ENCODE results near the gene TMEM204. TPM values are rescaled to one million over a fixed set of nuclear protein-coding genes. Genes with fewer than 3 reads are reported as not detected.

Gene TMEM204
- polyA plus RNA-seq, 1 donor from 2014 or later: not detected

GRCh38 chr16:1526608-1527555 lies 6.6 kb upstream of the TMEM204 start:
- no peak overlapping the region for H2AFZ ChIP-seq (ENCODE audit: low read depth, low read length)
- H3K36me3 ChIP-seq (ENCODE audit: insufficient read depth, low read length): no peaks in the 10 kb centered on the region
- no peaks in the 10 kb centered on the region for H3K9me2 ChIP-seq (ENCODE audit: insufficient read depth, low read length)
- H3F3A ChIP-seq (ENCODE audit: insufficient read depth, low read length, poor library complexity, severe bottlenecking): no peaks in the 10 kb centered on the region
- no peak overlapping the region for H3K9ac ChIP-seq (ENCODE audit: low read length)
- no peak overlapping the region for H3K4me2 ChIP-seq (ENCODE audit: low read length)
- no peaks in the 10 kb centered on the region for H3K9me3 ChIP-seq (ENCODE audit: low read length)
- TF ChIP-seq EP300 (conservative IDR thresholded peaks at IDR 0.05; ENCODE audit: poor library complexity, severe bottlenecking) (no peak), CTCF (IDR thresholded peaks at IDR 0.05; ENCODE audit: poor library complexity, severe bottlenecking) (no peak), TAF1 (IDR thresholded peaks at IDR 0.05; ENCODE audit: low read depth) (no peak), REST (IDR thresholded peaks at IDR 0.05; ENCODE audit: borderline replicate concordance) (no peak), EZH2 (IDR thresholded peaks at IDR 0.05; ENCODE audit: borderline replicate concordance, insufficient read depth, low read length, poor library complexity, severe bottlenecking) (no peak), SMC3 (conservative IDR thresholded peaks at IDR 0.05; ENCODE audit: poor library complexity) (no peak), RAD21 (conservative IDR thresholded peaks at IDR 0.05) (no peak), POLR2AphosphoS5 (IDR thresholded peaks at IDR 0.05) (no peak), MXI1 (conservative IDR thresholded peaks at IDR 0.05; ENCODE audit: poor library complexity, severe bottlenecking) (no peak)
- no peaks in the 10 kb centered on the region for H3K27me3 ChIP-seq (ENCODE audit: insufficient read depth, low read depth, low read length)
- H3K4me3 ChIP-seq (ENCODE audit: low read length): no peak overlapping the region
- no peaks in the 10 kb centered on the region for H3K79me2 ChIP-seq (replicated peaks; ENCODE audit: insufficient read depth, low read length)
- H4K20me1 ChIP-seq (ENCODE audit: insufficient read depth): no peaks in the 10 kb centered on the region
- no peak overlapping the region for H3K27ac ChIP-seq (ENCODE audit: low read length)

- H3K9me3 ChIP-seq (ENCODE audit: low read length): no peaks in the 10 kb centered on the region
- H2AFZ ChIP-seq (ENCODE audit: low read depth, low read length): no peak overlapping the region
- no peak overlapping the region for H3K27ac ChIP-seq (ENCODE audit: low read length)
- TF ChIP-seq EP300 (conservative IDR thresholded peaks at IDR 0.05; ENCODE audit: poor library complexity, severe bottlenecking): no peak
- no peak for TF ChIP-seq TAF1 (IDR thresholded peaks at IDR 0.05; ENCODE audit: low read depth)
- no peak for TF ChIP-seq SMC3 (conservative IDR thresholded peaks at IDR 0.05; ENCODE audit: poor library complexity)
- TF ChIP-seq MXI1 (conservative IDR thresholded peaks at IDR 0.05; ENCODE audit: poor library complexity, severe bottlenecking): no peak
- TF ChIP-seq REST (IDR thresholded peaks at IDR 0.05; ENCODE audit: borderline replicate concordance): no peak
- TF ChIP-seq EZH2 (IDR thresholded peaks at IDR 0.05; ENCODE audit: borderline replicate concordance, insufficient read depth, low read length, poor library complexity, severe bottlenecking): no peak
- no peaks in the 10 kb centered on the region for H3K9me2 ChIP-seq (ENCODE audit: insufficient read depth, low read length)
- no peaks in the 10 kb centered on the region for H3K79me2 ChIP-seq (replicated peaks; ENCODE audit: insufficient read depth, low read length)
- no peaks in the 10 kb centered on the region for H4K20me1 ChIP-seq (ENCODE audit: insufficient read depth)
- no peaks in the 10 kb centered on the region for H3K27me3 ChIP-seq (ENCODE audit: insufficient read depth, low read depth, low read length)
- no peak overlapping the region for H3K4me2 ChIP-seq (ENCODE audit: low read length)
- no peak overlapping the region for H3K4me3 ChIP-seq (ENCODE audit: low read length)
- H3F3A ChIP-seq (ENCODE audit: insufficient read depth, low read length, poor library complexity, severe bottlenecking): no peaks in the 10 kb centered on the region
- H3K9ac ChIP-seq (ENCODE audit: low read length): no peak overlapping the region
- peaks cover 3% of the 10 kb centered on the region for H3K36me3 ChIP-seq (ENCODE audit: insufficient read depth, low read length)
Observed at GRCh38 chr16:1527836-1528811, 5.3 kb upstream of the TMEM204 start.

Data from neural cell (in vitro differentiated cells).